HG03175 (cell line): ENCODE results near the gene TAPBP.
A peak's percentile ranks its signal among the peaks of the same experiment; 100 is the strongest.
"Not testable (repeated sequence)": the region's sequence is repeated elsewhere in the genome, so short reads cannot be mapped to it uniquely, and the experiment has no call there.

Experiments used
- ATAC-seq: cut with Tn5 transposase; IDR thresholded peaks from one replicate; pipeline ENCODE4 v1.9.1; 2021; ENCODE audit warnings: mild to moderate bottlenecking, moderate library complexity; ENCODE audit not compliant: unreplicated experiment

The TAPBP gene

GRCh38 chr6:33277663-33278391, 36.1 kb downstream of the TAPBP start:
- ATAC-seq: peak; percentile 27

- ATAC-seq: peak; percentile 52
These were observed 36.8 kb downstream of the TAPBP start, which contains the start of gene B3GALT4 for GRCh38 chr6:33276864-33277662. TSS of gene B3GALT4 (plus strand) at chr6:33277123. CDS start at chr6:33277420, 297 bp downstream.

- no peak for ATAC-seq
These were observed 37.4 kb downstream of the TAPBP start for GRCh38 chr6:33276581-33276863.

DNA sequence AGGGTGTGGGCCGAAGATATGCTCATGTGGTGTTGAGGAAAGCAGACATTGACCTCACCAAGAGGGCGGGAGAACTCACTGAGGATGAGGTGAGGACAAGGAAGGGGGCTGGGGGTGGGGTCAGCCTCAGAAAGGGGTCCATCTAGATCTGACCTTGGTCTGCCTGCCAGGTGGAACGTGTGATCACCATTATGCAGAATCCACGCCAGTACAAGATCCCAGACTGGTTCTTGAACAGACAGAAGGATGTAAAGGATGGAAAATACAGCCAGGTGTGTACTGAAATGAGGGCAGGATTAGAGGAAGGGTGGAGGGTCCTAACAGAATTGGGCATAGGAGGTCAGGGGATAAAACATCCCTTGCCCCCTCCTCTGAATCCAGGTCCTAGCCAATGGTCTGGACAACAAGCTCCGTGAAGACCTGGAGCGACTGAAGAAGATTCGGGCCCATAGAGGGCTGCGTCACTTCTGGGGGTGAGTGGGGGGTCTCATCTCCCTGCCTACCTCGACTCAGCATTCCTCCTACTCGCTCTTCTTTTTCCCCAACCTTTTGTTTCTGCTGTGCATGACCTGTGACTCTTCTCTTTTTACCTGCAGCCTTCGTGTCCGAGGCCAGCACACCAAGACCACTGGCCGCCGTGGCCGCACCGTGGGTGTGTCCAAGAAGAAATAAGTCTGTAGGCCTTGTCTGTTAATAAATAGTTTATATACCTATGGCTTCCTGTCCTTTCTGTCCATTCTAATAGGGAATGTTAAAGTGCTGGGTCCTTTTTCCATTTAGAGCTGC, 37.9 kb downstream of the TAPBP start:
- not testable (repeated sequence) for ATAC-seq

GRCh38 chr6:33273924-33274902, 39.7 kb downstream of the TAPBP start:
- no peak for ATAC-seq

DNA sequence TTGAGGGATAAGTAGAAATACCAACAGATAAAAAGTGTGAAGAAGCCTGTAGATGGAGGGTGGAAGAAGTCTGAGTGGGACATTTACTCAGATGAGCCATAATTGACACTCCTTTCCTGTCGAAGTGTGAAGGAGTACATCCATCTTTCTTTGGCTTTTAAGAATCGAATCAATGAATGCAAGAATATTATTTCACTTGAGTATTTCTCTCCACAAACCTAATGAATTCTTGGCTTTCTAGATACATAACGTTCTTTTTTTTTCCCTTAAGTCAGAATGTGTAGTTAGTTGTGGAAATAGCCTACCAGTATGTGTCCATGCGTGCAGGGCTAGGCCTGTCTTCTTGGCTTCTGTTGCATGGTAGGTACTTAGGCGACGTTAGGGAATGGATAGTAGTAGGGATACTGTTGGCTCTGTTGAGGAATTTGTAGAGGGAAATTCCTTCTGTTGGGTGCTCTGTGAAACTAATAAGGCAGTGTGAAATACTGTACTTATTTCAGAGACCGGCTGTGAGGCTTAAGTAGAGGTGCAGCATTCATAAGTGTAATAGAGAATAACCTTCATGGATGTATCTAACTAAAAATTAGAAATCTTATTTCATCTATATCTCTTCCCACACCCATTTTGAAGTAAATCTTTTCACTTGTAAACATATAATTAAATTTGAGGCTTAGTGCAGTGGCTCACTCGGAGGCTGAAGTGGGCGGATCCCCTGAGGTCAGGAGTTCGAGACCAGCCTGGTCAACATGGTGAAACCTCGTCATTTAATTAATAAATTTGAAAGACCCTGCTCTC, 40.6 kb downstream of the TAPBP start:
- no peak for ATAC-seq

- peak; percentile 13 for ATAC-seq
These were observed 41.4 kb downstream of the TAPBP start for GRCh38 chr6:33272275-33273128.

- ATAC-seq: peak; percentile 87
These were observed 42.2 kb downstream of the TAPBP start, which contains the start of the genes RPS18 and VPS52 for GRCh38 chr6:33271468-33272274. TSS of gene RPS18 (plus strand) at chr6:33272075. CDS start at chr6:33272120, 45 bp downstream. TSS of gene VPS52 (minus strand) at chr6:33271876. CDS start at chr6:33271675, 201 bp downstream.

- peak; percentile 15 for ATAC-seq
These were observed 42.8 kb downstream of the TAPBP start for GRCh38 chr6:33271117-33271467.

DNA sequence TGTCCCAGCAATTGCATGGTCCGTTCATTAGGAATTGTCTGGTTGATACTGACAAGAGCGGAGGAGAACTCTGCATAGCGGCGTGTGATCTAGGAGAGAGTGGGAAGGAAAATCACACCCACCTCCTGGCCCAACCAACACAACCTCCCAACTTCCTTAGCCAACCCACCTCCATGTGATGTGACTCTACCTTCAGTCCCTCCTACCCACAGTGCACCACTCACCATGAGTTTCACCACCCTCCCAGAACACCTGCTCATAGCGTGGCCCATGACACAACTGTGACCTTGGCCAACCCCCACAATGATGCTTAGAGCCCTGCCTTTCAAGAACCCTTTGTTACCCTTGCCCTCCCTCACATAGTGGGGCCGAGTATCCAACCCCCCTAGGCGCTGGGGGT, 49.9 kb downstream of the TAPBP start:
- ATAC-seq: no peak

DNA sequence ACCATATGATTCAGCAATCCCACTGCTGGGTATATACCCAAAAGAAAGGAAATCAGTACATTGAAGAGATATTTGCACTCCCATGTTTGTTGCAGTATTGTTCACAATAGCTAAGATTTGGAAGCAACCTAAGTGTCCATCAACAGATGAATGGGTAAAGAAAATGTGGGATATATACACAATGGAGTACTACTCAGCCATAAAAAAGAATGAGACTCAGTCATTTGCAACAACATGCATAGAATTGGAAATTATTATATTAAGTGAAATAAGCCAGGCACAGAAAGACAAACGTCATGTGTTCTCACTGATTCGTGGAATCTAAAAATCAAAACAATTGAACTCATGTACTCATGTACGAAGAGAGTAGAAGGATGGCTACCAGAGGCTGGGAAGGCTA, 51.4 kb downstream of the TAPBP start:
- ATAC-seq: not testable (repeated sequence)

- ATAC-seq: no peak
These were observed 54.8 kb downstream of the TAPBP start for GRCh38 chr6:33259032-33259431.

DNA sequence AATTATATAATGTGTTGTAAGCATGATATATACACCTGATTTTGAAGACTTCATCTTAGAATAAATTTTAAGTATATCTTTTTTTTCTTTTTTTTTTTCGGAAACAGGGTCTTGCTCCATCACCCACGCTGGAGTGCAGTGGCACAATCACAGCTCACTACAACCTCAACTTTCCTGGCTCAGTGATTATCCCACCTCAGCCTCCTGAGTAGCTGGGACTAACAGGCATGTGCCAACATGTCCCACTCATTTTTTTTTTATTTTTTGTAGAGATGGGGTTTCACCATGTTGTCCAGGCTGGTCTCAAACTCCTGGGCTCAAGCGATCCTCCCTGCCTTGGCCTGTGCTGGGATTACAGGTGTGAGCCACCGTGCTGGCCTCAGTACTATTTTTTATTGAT, 59.3 kb downstream of the TAPBP start:
- no peak for ATAC-seq

DNA sequence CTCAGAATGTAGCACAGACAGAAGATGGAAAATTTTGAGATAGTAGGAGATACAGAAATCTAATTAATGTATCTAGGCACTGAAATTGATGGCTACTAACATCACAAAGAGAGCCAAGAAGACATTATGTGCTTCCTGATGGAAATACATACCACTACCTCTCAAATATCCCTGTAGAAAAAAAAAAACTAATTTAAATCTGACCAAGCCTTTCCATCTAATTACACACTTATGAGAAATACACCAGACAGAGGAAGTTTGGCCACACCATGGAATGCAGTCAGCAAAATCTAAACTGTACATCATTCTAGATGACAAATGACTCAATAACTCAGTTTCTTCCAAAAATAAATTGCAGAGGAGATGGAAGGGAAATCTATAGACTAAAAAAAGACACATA, 61.1 kb downstream of the TAPBP start:
- no peak for ATAC-seq

DNA sequence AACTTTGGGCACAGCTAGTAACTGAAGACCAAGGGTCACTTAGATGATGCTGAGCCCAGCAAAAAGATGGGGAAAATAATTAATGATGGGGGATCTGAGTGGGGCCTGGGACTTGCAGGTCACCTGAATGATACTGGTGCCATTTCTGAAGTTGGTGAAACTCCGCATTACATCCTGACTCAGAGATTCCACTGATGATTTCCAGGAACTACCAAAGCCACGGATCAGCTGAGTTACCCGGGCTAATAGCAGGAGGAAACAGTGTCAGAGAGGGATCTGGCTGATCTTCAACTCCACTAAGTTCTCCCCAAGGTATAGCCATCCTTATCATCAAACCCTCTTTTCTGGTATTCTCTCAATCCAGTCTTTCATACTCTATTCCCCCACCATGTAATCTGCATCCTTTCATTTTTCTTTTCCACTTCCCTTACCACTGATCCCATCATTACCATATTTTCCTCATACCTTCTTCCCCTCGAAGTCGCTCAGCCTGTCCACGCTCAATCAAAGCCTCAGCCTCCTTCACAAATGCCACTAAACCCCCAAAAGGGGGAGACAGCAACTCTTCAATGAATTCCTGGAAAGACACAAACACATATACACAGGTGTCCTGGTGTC, 62.4 kb downstream of the TAPBP start:
- ATAC-seq: no peak

DNA sequence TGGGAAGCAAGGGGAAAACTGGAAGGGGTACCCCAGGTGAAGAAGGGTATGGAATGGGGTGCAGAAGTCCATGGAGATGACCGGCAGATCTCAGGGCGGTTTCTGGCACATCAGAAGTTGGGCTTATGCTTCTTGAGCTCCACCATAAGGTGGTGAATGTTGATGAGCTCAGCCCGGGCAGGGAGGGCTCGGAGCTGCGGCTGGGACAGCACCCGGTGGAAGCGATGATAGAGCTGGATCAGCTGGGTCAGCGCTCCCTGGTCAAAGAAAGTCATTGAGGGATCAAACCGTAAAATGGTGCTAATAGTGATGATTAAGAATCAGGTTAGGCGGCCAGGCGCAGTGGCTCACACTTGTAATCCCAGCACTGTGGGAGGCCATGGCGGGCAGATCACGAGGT, 63.1 kb downstream of the TAPBP start:
- no peak for ATAC-seq
